Left kidney (tissue), 1 donor: ENCODE data around the gene IFT80. TPM values are rescaled to one million over a fixed set of nuclear protein-coding genes. Genes with fewer than 3 reads are reported as not detected.

Experiments used
- polyA plus RNA-seq: library from polyadenylated mRNA; unstranded; fragments of 120-200 nt; gene quantifications from one replicate; pipeline ENCODE4 v1.2.1, GENCODE V29; 2013; ENCODE audit not compliant: insufficient read length

IFT80 gene
- polyA plus RNA-seq, 1 donor = 80.0 TPM

Other genes starting within 250 kb of the IFT80 start
- gene C3orf80, start 173.8 kb downstream of the IFT80 start, polyA plus RNA-seq = 0.45 TPM
- gene SMC4, start 425 bp upstream of the IFT80 start, polyA plus RNA-seq = 169 TPM
- gene TRIM59, start 50.6 kb upstream of the IFT80 start, polyA plus RNA-seq = 25.9 TPM
- gene KPNA4, start 166.3 kb upstream of the IFT80 start, polyA plus RNA-seq = 80.9 TPM